OCI-M2 (cell line): ENCODE measurements around the gene NRBF2.
"Not testable (repeated sequence)": the region's sequence is repeated elsewhere in the genome, so short reads cannot be mapped to it uniquely, and the experiment has no call there.

Experiments
- DNase-seq: peaks from one replicate; lab custom pipeline; 2025; ENCODE audit not compliant: unreplicated experiment; lab: John Stamatoyannopoulos, UW

NRBF2 gene

DNA sequence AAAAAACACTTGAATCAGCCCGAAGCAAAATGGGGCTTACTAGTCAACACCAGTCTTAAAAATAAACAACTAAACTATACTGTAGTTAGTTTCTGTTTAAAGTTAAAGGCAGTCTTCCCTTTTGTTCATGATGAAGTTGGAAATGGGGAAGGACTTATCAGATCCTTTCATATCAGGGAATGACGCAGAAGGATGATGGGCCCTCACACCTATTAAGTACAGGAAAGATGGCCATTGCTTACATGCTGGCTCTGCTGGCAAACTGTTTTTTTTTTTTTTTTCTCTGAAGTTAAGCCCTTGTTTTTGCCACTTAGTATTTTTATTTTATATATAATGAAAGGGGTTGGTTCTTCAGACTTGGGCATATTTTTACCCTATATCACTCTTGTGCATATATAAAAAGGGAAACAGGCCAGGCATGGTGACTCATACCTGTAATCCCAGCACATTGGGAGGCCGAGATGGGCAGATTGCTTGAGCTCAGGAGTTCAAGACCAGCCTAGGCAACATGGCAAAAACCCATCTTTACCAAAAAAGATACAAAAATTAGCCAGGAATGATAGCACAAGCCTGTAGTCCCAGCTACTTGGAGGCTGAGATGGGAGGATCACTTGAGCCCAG is 16.6 kb upstream of the NRBF2 start:
- DNase-seq = no peak

DNA sequence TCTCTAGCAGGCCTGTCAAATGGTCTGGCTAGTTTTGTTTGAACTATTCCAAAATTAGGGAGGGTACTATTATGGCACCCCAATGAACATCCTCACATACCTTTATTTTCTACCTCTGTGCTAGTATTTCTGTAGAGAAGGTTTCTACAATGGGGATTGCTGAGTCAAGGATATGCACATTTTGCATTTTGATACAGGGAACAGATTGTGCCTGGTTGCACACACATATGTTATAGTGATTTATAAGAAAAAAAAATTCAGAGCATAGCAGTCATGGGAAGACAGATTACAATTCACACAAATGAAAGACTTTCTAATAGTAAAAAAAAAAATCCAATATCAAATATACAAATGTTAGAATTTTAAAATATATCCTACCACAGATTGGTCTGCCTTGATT is 14.1 kb upstream of the NRBF2 start:
- no peak for DNase-seq

DNA sequence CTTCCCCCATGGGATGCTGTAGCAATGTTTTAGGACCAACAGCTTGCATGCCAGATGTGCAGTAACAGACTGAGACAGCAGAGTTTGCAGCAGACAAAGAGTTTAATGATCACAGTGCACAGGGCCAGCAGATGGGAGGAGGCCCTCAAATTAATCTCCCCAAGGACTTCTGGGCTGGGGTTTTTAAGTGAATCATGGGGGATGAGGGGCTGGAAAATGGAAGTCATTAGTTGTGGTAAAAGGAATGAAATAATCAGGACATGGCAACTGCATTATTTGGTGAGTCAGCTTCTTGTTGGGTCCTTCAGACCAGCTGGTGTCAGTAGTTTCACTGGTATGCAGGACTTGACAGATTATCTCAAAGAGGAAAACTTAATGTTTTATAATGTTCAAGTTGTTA is 12.6 kb upstream of the NRBF2 start:
- no peak for DNase-seq

DNA sequence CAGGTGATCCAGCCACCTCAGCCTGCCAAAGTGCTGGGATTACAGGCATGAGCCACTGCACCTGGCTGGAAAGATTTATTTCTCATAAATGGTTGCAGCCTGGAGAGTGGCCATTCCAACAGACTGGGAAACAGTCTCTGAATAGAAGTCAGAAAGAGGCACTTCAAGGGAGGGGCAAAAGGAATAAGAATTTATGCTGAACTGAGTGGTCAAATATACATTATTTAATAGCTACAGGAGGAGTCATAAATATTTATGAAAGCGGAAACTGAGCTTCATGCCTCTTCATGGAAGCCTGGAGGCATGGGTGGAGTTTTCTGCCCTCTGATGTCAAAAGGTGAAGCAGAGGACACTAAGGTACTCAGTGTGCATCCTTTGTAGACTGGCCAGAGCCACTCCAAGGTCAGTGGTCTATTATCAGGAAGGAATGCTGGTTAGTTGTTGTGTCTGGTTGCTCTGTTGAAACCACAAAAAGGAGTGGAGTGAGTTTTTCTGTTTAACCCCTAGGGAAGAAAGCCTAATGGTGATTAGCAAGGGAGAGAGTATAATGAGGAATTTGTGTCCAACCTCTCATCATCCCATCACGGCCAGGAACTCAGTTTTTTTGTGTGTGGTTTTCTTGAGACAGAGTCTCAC is 9.3 kb upstream of the NRBF2 start:
- no peak for DNase-seq

DNA sequence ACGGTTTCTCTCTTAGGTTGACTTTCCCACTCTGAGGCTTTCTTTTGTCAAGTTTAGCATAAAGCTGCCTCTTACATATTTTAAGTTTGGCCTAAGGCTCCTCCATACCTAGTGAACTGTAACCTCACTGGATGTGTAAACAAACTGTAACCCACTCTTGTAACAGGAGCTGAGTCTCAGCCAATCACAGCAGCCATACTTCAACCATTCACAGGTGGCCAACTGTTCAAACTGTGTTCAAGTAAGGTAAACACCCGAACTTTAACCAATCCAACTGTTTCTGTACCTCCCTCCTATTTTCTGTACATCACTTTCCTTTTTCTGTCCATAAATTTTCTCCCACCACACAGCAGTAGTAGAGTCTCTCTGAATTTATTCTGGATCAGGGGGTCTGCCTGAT is 7.7 kb upstream of the NRBF2 start:
- DNase-seq = no peak

DNA sequence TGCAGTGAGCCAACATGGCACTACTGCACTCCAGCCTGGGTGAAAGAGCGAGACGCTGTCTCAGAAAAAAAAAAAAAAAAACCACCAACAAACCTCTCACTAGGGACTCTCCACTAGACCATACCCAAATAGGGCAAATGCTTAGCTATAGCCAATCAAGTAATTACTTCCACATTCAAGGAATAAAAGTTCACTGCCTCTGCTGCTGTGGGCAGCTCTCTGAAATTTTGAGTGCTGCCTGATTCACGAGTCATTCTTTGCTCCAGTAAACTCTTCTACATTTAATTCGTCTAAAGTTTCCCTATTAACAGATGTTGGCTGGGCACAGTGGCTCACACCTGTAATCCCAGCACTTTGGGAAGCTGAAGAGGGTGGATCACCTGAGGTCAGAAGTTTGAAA is 4.7 kb upstream of the NRBF2 start:
- DNase-seq = no peak

DNA sequence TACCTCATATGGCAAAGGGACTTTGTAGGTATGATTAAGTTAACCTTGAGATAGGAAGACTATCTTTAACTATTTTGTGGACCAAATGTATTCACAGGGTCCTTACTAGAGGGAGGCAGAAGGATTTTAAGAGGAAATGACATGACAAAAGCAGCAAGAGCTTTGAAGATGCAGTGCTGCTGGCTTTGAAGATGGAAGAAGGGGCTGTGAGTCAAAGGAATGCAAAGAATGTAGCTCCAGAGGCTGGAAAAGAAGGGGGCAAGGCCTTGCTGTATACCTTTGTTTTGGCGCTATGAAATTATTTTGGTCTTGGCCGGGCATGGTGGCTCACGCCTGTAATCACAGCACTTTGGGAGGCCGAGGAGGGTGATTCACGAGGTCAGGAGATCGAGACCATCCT is 3.2 kb upstream of the NRBF2 start:
- DNase-seq = no peak

DNA sequence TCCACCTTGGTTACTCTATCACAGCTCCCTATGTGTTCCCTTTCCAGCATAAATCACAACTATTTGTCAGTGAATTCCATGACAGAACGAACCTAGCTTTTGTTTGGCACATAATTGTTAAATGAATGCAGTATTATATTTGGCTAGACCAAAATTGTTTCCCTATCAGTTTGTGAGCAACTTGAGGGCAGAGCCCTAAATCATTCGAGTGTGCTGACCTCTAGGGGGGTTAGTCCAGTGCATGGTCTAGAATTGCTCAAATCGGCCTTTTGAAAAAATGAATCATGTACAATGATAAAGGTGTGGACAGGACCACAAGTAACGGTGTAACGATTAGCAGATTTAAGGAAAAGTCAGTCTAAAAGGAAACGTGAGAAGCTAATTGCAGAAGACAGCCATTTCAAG is 475 bp upstream of the NRBF2 start:
- no peak for DNase-seq

DNA sequence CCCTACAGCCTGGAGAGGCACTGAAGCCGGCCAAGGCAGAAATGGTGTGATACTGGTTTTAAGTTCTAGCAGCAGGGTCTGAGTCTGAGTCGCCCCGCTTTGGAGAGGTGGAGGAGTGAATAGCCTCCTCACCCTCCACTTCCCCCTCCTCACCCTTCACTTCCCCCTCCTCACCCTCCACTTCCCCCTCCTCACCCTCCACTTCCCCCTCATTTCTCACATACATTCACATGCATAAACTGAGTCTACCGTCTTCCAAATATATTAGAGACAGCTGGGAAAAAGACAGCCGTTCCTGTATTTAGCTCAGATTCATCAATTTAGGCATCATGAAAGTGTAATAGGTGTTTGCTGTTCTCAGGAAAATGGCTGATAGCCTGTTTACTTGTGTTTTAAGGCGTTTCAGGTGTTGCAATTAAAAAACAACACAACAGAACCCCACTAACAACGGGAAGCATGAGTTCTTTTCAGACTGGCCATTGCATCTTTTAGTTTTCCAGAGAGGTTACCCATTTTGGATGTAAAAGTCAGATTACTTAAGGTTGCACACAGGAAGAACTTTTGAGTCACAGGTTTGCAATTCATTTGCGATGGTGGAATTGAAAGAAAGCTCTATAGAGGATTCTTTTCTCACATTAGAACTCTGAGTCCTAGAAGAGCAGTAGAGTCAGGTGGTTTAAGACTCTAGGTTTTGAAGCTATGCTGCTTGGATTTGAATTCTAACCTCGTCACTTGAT is 861 bp downstream of the NRBF2 start:
- no peak for DNase-seq

DNA sequence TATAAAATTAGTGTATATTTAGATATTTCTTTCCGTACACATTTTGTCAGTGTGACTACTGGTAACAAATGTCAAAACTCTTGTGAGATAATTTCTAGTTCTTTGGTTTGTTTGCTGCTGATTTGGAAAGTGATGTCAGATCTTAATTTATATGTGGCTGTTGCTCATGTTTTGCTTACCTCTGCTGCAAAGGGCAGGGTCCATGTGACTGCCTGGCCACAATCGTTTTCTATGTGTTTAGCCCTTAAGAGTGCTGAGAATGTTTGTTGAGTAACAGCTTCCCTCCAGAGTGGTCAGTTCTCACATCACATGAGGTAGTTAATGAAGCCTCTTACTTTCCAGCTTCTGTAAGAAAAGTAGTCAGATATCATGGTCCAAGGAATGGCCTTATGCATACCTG is 4.2 kb downstream of the NRBF2 start:
- no peak for DNase-seq

DNA sequence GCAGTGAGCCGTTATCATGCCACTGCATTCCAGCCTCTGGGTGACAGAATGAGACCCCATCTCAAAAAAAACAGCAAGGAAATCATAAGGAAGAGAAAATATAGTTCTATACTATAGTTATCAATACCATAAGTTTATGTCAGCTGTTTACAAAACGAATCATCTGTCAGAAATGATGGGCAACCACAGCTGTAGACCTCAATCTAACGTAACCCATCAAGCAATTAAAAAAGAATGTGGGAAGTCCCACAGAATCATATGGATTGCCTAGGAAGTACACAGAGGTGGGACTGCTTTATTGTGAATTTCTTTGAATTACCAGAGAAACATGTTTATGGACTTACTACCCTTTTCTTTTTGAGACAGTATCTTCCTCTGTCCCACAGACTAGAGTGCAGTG is 6.9 kb downstream of the NRBF2 start:
- DNase-seq = no peak

DNA sequence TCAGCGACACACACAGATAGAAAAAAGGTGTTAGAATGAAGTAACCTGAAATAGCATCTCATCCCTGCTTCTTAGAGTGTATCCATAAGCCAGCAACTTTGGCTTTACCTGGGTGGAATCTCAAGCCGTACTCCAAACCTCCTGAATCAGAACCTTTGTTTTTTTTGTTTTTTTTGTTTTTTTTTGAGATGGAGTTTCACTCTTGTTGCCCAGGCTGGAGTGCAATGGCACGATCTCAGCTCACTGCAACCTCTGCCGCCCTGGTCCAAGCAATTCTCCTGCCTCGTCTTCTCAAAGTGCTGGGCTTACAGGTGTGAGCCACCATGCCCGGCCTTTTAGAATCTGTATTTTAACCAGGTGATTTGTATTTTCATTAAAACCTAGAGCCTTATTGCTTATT is 9.0 kb downstream of the NRBF2 start:
- DNase-seq = no peak

DNA sequence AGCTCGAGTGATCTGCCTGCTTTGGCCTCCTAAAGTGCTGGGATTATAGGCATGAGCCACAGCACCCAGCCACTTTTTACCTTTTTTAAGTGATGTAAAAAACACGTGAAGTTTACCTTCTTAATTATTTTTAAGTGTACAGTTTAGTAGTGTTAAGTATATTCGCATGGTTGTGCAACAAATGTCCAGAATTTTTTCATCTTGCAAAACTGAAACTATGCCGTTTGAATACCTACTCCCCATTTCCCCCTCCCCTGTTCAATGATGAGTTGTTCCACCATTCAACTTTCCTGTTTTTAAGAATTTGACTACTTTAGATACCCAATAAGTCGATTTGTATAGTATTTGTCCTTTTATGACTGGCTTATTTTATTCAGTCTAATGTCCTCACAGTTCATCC is 10.9 kb downstream of the NRBF2 start:
- no peak for DNase-seq

DNA sequence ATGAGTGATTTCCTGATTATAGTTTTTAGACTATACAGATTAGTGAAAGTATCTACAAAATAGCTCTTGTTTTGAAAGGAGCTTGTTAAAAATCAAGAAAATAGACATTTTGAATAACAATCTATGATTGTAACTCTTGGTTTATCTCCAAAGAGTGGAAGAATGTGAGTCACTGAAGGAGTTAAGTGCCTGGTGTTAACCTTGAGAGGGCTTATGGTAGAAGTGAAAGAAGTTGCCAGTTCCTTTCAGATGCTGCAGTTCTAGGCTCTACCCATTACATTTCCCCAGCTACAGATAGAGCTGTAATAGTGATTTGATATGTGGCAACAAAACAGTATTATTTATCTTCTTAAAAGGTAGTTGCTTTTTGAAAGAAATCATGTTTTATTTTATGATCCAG is 12.7 kb downstream of the NRBF2 start:
- DNase-seq = no peak

DNA sequence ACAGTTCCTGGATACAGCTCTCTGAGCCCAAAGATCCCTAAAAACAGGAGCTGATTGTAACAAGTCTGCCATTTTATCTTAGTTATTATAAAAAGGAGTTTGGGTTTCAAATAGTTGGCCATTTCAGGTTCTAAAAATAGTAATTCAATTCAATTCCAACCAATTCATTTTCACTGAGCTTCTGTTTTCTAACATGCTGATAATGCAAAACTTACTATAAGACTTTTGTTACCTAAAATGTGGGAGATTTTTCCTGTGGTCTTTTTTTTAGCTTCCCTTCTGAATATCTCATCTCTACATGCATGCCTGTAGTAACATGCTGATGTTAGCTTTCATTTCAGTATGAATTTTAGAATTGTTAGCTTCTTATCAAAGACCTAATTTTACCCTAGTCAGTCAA is 13.4 kb downstream of the NRBF2 start:
- no peak for DNase-seq

DNA sequence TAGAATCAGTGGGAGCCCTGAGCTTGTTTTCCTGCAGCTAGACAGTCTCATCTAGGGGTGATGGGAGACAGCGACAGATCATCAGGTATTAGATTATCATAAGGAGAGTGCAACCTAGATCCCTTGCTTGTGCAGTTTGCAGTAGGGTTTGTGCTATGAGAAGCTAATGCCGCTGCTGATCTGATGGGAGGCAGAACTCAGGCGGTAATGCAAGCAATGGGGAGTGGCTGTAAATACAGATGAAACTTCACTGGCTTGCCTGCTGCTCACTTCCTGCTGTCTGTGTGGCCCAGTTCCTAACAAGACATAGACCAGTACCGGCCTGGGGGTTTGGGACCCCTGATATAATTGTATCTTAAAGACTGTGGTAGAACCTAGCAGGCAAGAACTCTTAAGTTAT is 17.6 kb downstream of the NRBF2 start:
- no peak for DNase-seq

DNA sequence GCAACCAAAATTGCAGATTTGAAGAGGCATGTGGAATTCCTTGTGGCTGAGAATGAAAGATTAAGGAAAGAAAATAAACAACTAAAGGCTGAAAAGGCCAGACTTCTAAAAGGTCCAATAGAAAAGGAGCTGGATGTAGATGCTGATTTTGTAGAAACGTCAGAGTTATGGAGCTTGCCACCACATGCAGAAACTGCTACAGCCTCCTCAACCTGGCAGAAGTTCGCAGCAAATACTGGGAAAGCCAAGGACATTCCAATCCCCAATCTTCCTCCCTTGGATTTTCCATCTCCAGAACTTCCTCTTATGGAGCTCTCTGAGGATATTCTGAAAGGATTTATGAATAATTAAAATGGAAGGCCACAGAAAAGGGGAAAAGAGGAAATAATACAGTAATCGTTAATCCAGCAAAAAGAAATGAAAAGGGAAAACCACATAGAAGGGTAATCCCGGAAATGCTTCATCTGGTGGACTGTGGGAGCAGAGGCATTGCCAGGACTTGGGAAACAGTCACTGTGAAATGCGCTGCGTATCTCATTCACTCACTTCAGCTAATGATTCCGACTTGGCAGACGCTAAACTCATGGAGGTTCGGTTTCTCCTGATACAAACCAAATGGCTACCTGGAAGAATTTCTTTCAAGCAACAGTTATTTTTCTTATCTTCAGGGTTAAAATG is 20.9 kb downstream of the NRBF2 start:
- DNase-seq = not testable (repeated sequence)

DNA sequence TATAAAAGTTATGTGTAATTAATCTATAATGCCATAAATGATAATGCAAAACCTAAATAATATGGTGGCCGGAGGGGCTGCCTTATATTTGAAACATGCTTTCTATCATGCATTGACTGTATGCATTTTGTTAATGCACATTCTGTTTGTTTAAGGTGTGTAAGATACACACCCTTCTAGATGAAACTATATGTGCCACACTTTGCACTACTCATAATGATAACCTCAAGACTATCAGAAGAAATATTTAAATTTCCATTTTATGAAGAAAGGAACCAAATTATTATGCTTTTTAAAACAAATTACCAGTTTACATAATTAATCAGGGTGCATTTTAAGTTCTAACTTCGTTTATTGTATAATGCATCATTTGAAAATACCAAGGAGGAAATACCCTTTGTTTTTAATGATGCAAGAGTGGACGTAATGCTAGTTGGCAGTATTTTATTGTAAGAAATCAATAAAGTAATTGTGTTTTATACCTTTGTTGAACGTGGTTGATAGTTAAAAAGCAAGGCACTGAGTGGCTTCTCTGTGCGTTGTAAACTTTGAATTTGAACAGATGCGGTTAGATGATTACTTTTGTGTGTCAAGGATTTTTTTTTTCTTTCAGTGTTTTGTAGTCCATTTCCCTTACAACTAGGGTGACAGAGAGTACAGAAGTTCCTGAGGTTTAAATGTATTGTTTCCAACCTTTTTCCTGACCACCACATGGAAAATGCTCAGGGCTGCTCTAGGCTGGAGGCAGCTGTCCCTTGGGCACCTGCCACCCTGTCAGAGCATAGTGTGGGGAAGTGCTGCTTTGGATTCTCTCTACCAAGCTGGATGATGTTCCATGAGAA is 21.6 kb downstream of the NRBF2 start:
- DNase-seq = no peak

DNA sequence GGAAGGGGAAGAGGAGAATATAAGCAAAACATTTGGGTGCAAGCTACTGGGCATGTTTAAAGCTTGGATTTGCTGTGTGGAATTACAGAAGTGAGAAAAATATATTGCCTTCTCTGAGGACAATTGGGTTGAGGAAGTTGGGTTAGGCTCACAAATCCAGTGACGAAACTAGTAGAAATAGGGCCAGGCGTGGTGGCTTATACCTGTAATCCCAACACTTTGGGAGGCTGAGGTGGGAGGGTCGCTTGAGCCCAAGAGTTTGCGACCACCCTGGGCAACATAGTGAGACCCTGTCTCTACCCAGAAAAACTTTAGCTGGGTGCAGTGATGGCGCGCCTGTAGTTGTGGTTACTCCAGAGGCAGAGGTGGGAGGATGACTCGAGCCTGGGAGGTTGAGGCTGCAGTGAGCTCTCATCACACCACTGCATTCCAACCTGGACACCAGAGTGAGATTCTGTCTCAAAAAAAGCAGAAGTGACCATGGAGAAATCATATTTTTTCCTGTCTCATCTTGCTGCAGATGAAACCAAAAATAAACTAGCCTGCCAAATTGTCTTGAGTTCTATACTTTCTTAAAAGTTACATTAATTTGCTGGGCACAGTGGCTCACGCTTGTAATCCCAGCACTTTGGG is 22.4 kb downstream of the NRBF2 start:
- no peak for DNase-seq

DNA sequence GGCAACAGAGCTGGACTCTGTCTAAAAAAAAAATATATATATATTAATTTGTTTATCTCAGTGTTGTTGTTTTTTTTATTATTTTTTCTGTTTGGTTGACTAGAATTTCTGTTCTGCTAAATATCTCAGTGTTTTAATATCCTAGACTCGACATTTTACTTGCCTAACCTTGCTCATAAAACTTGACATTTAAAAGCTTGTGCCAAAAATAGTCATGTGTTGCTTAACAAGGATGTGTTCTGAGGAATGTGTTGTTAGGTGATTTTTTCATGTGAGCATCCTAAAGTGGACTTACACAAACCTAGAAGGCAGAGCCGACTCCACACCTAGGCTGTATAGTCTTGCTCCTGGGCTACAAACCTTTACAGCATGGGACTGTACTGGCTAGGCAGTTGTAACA is 23.1 kb downstream of the NRBF2 start:
- no peak for DNase-seq
